IPS-18c (cell line): Measurements from ENCODE around the gene SH3GL2.

ENCODE experiments used
- H3K4me3 ChIP-seq: 2 replicates; pipeline ENCODE4 v1.7.0; 2013; ENCODE audit warnings: low read depth, mild to moderate bottlenecking, low read length, moderate library complexity; ENCODE audit not compliant: insufficient read depth
- H3K9me3 ChIP-seq: one replicate; pipeline ENCODE4 v1.6.1; 2013; ENCODE audit warnings: mild to moderate bottlenecking, low read length, moderate library complexity; ENCODE audit not compliant: control insufficient read depth, insufficient read depth

SH3GL2 gene

GRCh38 chr9:17632994-17633393 lies 54.1 kb downstream of the SH3GL2 start:
- H3K4me3 ChIP-seq: no peak overlapping the region
- no peaks in the 10 kb centered on the region for H3K9me3 ChIP-seq

- Histone ChIP-seq H3K4me3 (no peak overlapping the region), H3K9me3 (no peaks in the 10 kb centered on the region)
These were observed 56.4 kb downstream of the SH3GL2 start for GRCh38 chr9:17635115-17635890.

- Histone ChIP-seq H3K9me3 (no peaks in the 10 kb centered on the region), H3K4me3 (no peak overlapping the region)
These were observed 57.5 kb downstream of the SH3GL2 start for GRCh38 chr9:17636349-17636748.

GRCh38 chr9:17636821-17637220 lies 58.0 kb downstream of the SH3GL2 start:
- Histone ChIP-seq H3K9me3 (no peaks in the 10 kb centered on the region), H3K4me3 (no peak overlapping the region)

- Histone ChIP-seq H3K9me3 (no peaks in the 10 kb centered on the region), H3K4me3 (no peak overlapping the region)
These were observed 58.4 kb downstream of the SH3GL2 start for GRCh38 chr9:17637229-17637628.

GRCh38 chr9:17648516-17648915 lies 69.7 kb downstream of the SH3GL2 start:
- no peak overlapping the region for H3K4me3 ChIP-seq
- no peaks in the 10 kb centered on the region for H3K9me3 ChIP-seq

GRCh38 chr9:17651725-17652124 lies 72.9 kb downstream of the SH3GL2 start:
- Histone ChIP-seq H3K4me3 (no peak overlapping the region), H3K9me3 (no peaks in the 10 kb centered on the region)

GRCh38 chr9:17653947-17654465 lies 75.1 kb downstream of the SH3GL2 start:
- Histone ChIP-seq H3K9me3 (no peaks in the 10 kb centered on the region), H3K4me3 (no peak overlapping the region)

- H3K4me3 ChIP-seq: no peak overlapping the region
- no peaks in the 10 kb centered on the region for H3K9me3 ChIP-seq
These were observed 78.0 kb downstream of the SH3GL2 start for GRCh38 chr9:17656889-17657288.

- Histone ChIP-seq H3K4me3 (no peak overlapping the region), H3K9me3 (no peaks in the 10 kb centered on the region)
These were observed 79.4 kb downstream of the SH3GL2 start for GRCh38 chr9:17658237-17658636.

GRCh38 chr9:17660158-17660557 lies 81.3 kb downstream of the SH3GL2 start:
- H3K4me3 ChIP-seq: no peak overlapping the region
- H3K9me3 ChIP-seq: no peaks in the 10 kb centered on the region

GRCh38 chr9:17665450-17665849 lies 86.6 kb downstream of the SH3GL2 start:
- Histone ChIP-seq H3K4me3 (no peak overlapping the region), H3K9me3 (no peaks in the 10 kb centered on the region)

- no peak overlapping the region for H3K4me3 ChIP-seq
- H3K9me3 ChIP-seq: no peaks in the 10 kb centered on the region
These were observed 90.3 kb downstream of the SH3GL2 start for GRCh38 chr9:17669206-17669605.

GRCh38 chr9:17682684-17683083 lies 103.8 kb downstream of the SH3GL2 start:
- no peaks in the 10 kb centered on the region for H3K9me3 ChIP-seq
- no peak overlapping the region for H3K4me3 ChIP-seq

- Histone ChIP-seq H3K4me3 (no peak overlapping the region), H3K9me3 (no peaks in the 10 kb centered on the region)
These were observed 110.0 kb downstream of the SH3GL2 start for GRCh38 chr9:17688834-17689233.

GRCh38 chr9:17694336-17694735 lies 115.5 kb downstream of the SH3GL2 start:
- no peak overlapping the region for H3K4me3 ChIP-seq
- no peaks in the 10 kb centered on the region for H3K9me3 ChIP-seq

GRCh38 chr9:17695482-17695881 lies 116.6 kb downstream of the SH3GL2 start:
- no peaks in the 10 kb centered on the region for H3K9me3 ChIP-seq

GRCh38 chr9:17699615-17700330 lies 120.9 kb downstream of the SH3GL2 start:
- H3K9me3 ChIP-seq: no peaks in the 10 kb centered on the region
- H3K4me3 ChIP-seq: no peak overlapping the region

More at GRCh38 chr9:17695482-17695881, 116.6 kb downstream of the SH3GL2 start:
- H3K4me3 ChIP-seq: no peak overlapping the region
